ENCODE results near the gene SPATA2L.

GRCh38 chr16:89705006-89705405 lies 3.5 kb upstream of the SPATA2L start:
- TF ChIP-seq CTCF (conservative IDR thresholded peaks at IDR 0.05) (no peak), EZH2 (IDR thresholded peaks at IDR 0.05; ENCODE audit: low read depth) (no peak)
